Measurements from ENCODE around the gene COL20A1. TPM values are rescaled to one million over a fixed set of nuclear protein-coding genes. Genes with fewer than 3 reads are reported as not detected.

COL20A1 gene
- total and polyA plus RNA-seq, 4 donors = 0.06 to 0.09 TPM; not detected in 2

DNA sequence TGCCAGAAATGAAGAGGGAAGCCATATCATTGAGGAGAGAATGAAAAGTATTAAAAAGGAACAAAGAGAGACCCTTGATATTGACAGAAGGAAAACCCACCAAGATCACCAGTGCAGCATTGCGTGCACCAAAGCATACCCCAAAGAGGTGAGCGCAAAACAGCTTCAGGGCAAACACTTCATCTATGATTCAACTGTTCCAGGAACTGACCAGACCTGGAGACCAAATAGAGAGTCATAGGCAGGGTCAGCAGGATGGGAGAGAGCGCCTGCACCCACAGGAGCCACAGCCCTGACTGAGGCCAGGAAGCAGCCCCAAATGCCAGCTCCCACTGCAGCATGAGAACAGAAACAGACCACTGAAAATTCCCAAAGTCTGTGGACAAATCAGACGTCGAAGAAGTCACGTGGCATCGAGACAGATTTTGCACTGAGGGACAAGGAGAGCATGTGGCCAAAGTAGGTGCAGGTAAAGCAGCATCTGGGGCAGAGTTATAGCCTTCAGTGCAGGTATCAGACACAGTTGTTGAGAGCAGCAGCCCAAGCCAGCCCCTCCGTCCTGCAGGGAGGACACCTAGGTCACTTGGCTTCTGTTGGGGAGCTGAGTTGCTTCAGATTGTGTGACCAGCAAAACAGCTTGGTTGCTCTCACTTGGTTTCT, 38.9 kb downstream of the COL20A1 start:
- Histone ChIP-seq H3K27ac (ENCODE audit: low read depth in 1 of 2, low read length in 1 of 2) (no peak overlapping the region), H3K36me3 (ENCODE audit: control insufficient read depth in 4 of 4, insufficient read depth in 4 of 4, low read length in 4 of 4) (no peaks in the 10 kb centered on the region), H3K4me1 (ENCODE audit: control insufficient read depth in 5 of 5, insufficient read depth in 5 of 5, low read length in 5 of 5) (peaks cover 0 to 4% (median 0%) of the 10 kb centered on the region in 5 donors), H3K4me3 (no peak overlapping the region), H3K9me3 (ENCODE audit: control insufficient read depth in 4 of 4, insufficient read depth in 3 of 4, low read length in 3 of 4) (peaks cover 0 to 15% (median 2%) of the 10 kb centered on the region in 4 donors), H3K9ac (ENCODE audit: insufficient read depth in 1 of 2, low read length in 2 of 2) (no peak overlapping the region), H3K27me3 (ENCODE audit: control insufficient read depth in 3 of 3, insufficient read depth in 3 of 3, low read length in 2 of 3) (peaks cover 0 to 6% (median 4%) of the 10 kb centered on the region in 3 donors)
- TF ChIP-seq CTCF (IDR thresholded peaks at IDR 0.05; ENCODE audit: control extremely low read depth, extremely low read depth) = no peak
- WGBS, 2 donors = 95 to 96% methylated on average over 8 of the region's 8 CpGs
- no peak for ATAC-seq (ENCODE audit: insufficient read depth, low FRiP score)
- no peak for DNase-seq

DNA sequence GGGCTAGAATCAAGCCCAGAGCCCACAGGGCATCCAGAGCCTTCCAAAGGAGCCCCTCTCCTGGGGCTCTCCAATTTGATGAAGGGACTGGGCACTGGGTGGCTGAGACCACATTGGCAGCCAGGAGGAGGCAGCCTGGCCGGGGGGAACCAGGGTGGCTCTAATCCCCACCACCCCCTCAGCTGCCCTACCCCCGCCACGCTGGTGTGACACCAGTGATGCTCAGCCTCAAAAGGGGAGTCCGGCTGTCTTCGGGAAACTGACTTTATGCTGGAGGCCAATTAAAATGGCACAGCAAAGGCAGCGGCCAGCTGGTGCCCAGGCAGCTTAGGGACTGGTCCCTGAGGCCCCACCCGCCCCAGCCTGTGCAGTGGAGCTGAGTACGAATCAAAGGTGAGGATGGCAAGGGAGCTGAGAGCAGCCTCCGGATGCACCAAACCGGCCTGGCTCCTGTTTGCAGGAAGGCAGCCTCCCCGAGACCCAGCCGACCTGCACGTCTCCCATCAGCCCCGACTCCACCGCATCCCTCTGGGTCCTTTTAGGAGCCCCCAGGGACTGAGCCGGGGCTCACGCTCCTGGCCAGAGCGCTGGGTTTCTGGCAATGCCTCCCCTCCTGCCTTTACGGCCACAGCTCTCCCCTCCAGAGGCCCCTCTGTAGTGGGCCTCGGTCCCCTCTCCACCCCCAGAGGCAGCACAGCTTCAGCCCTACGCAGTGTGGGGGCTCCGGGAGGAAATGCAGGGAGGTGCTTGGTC, 39.7 kb downstream of the COL20A1 start:
- peaks cover 0 to 4% (median 0%) of the 10 kb centered on the region in 5 donors for H3K4me1 ChIP-seq (ENCODE audit: control insufficient read depth in 5 of 5, insufficient read depth in 5 of 5, low read length in 5 of 5)
- no peak overlapping the region for H3K27ac ChIP-seq (ENCODE audit: low read depth in 1 of 2, low read length in 1 of 2)
- 87 to 93% methylated on average over 22 of the region's 22 CpGs for WGBS, 2 donors
- H3K36me3 ChIP-seq (ENCODE audit: control insufficient read depth in 4 of 4, insufficient read depth in 4 of 4, low read length in 4 of 4) = no peaks in the 10 kb centered on the region
- no peak for TF ChIP-seq CTCF (IDR thresholded peaks at IDR 0.05; ENCODE audit: control extremely low read depth, extremely low read depth)
- peaks cover 0 to 15% (median 2%) of the 10 kb centered on the region in 4 donors for H3K9me3 ChIP-seq (ENCODE audit: control insufficient read depth in 4 of 4, insufficient read depth in 3 of 4, low read length in 3 of 4)
- H3K4me3 ChIP-seq = no peak overlapping the region
- H3K9ac ChIP-seq (ENCODE audit: insufficient read depth in 1 of 2, low read length in 2 of 2) = no peak overlapping the region
- ATAC-seq (ENCODE audit: insufficient read depth, low FRiP score) = no peak
- H3K27me3 ChIP-seq (ENCODE audit: control insufficient read depth in 3 of 3, insufficient read depth in 3 of 3, low read length in 2 of 3) = peaks cover 0 to 9% (median 4%) of the 10 kb centered on the region in 3 donors
- DNase-seq = no peak

DNA sequence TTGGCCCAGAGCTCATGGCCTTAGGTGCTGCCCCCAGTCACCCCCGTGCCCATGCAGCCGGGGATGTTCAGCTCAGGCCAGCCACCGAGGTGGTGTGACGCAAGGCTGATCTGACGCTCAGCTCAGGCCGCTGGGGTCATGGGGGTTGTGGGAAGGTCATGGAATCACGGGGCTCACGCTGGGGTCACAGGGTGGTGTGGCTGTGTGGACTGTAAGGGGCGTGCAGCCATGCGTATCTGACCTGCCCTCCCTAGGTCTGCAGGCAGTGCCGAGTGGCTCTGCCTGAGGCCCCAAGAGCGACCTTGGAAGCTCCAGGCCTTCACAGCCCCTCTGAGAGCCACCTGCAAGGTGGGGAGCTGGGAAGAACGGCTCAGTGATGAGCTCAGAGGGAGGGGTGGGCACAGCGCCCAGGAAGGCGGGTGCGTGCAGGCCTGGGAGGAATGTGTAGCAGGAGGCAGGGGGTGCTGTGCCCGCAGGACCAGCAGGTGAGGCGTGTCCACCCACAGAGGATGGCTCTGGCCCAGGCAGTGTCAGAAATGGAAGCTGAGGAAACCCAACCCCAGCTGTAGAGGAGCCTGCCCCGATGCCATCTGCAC, 40.4 kb downstream of the COL20A1 start:
- Histone ChIP-seq H3K9me3 (ENCODE audit: control insufficient read depth in 4 of 4, insufficient read depth in 3 of 4, low read length in 3 of 4) (peaks cover 0 to 15% (median 2%) of the 10 kb centered on the region in 4 donors), H3K4me1 (ENCODE audit: control insufficient read depth in 5 of 5, insufficient read depth in 5 of 5, low read length in 5 of 5) (peaks cover 0 to 4% (median 0%) of the 10 kb centered on the region in 5 donors), H3K27me3 (ENCODE audit: control insufficient read depth in 3 of 3, insufficient read depth in 3 of 3, low read length in 2 of 3) (peaks cover 0 to 15% (median 4%) of the 10 kb centered on the region in 3 donors), H3K4me3 (no peak overlapping the region), H3K9ac (ENCODE audit: insufficient read depth in 1 of 2, low read length in 2 of 2) (no peak overlapping the region), H3K36me3 (ENCODE audit: control insufficient read depth in 4 of 4, insufficient read depth in 4 of 4, low read length in 4 of 4) (no peaks in the 10 kb centered on the region), H3K27ac (ENCODE audit: low read depth in 1 of 2, low read length in 1 of 2) (no peak overlapping the region)
- 81 to 88% methylated on average over 19 of the region's 19 CpGs for WGBS, 2 donors
- DNase-seq = no peak
- ATAC-seq (ENCODE audit: insufficient read depth, low FRiP score) = no peak
- no peak for TF ChIP-seq CTCF (IDR thresholded peaks at IDR 0.05; ENCODE audit: control extremely low read depth, extremely low read depth)
